Keratinocyte (primary cell): ENCODE data around the gene TAS2R19. TPM values are rescaled to one million over a fixed set of nuclear protein-coding genes. Genes with fewer than 3 reads are reported as not detected.

Experiments
- DNase-seq: peaks from one replicate; pipeline ENCODE4 v3.0.0-alpha.2; 2011; ENCODE audit warnings: low read depth, missing footprints, low spot score
- FAIRE-seq: peaks from 2 replicates; lab custom pipeline; 2011; peaks lifted over from hg19 to GRCh38; lab: Jason Lieb, UNC
- H2AFZ ChIP-seq: 2 replicates; pipeline ENCODE4 v1.6.0; 2012; ENCODE audit warnings: low read length, control low read depth, inconsistent platforms; ENCODE audit not compliant: control insufficient read depth
- H3K27ac ChIP-seq: 2 replicates; pipeline ENCODE4 v1.5.1; 2011; ENCODE audit warnings: low read length; ENCODE audit not compliant: control insufficient read depth, insufficient read depth
- H3K27me3 ChIP-seq: 3 replicates; pipeline ENCODE4 v1.6.0; 2011; ENCODE audit warnings: low read length; ENCODE audit not compliant: control insufficient read depth, insufficient read depth; ENCODE audit errors: extremely low read depth
- H3K36me3 ChIP-seq, 2 experiments: 2 replicates in 1 of 2; 3 replicates in 1 of 2; pipeline ENCODE4 v1.5.1; 2011; ENCODE audit warnings: low read length in 2 of 2, mild to moderate bottlenecking in 1 of 2; ENCODE audit not compliant: control insufficient read depth in 2 of 2, insufficient read depth in 2 of 2; ENCODE audit errors: extremely low read depth in 1 of 2
- H3K4me1 ChIP-seq: 3 replicates; pipeline ENCODE4 v1.5.1; 2011; ENCODE audit warnings: low read length; ENCODE audit not compliant: control insufficient read depth, insufficient read depth; ENCODE audit errors: extremely low read depth
- H3K4me2 ChIP-seq: 3 replicates; pipeline ENCODE4 v1.6.0; 2011; ENCODE audit warnings: low read depth, low read length; ENCODE audit not compliant: control insufficient read depth, insufficient read depth; ENCODE audit errors: extremely low read depth
- H3K4me3 ChIP-seq, 3 experiments: fragments of 200-600 bp in 1 of 3; sonication (generic) in 1 of 3; 2 replicates in 2 of 3; 3 replicates in 1 of 3; pipeline ENCODE4 v1.5.1; 2011 to 2016; ENCODE audit warnings: low read length in 3 of 3, mild to moderate bottlenecking in 3 of 3, control low read depth in 2 of 3, inconsistent platforms in 1 of 3, low read depth in 1 of 3, mixed read lengths in 1 of 3, mixed run types in 1 of 3, moderate library complexity in 1 of 3; ENCODE audit not compliant: control insufficient read depth in 2 of 3, insufficient read depth in 2 of 3; ENCODE audit errors: extremely low read depth in 1 of 3
- H3K79me2 ChIP-seq: 2 replicates; pipeline ENCODE4 v1.6.0; 2012; ENCODE audit warnings: low read length; ENCODE audit not compliant: control insufficient read depth, insufficient read depth
- H3K9ac ChIP-seq: 3 replicates; pipeline ENCODE4 v1.6.0; 2011; ENCODE audit warnings: low read length; ENCODE audit not compliant: control insufficient read depth, insufficient read depth; ENCODE audit errors: extremely low read depth
- H3K9me1 ChIP-seq: 3 replicates; pipeline ENCODE4 v1.6.0; 2011; ENCODE audit warnings: low read length; ENCODE audit not compliant: control insufficient read depth, insufficient read depth; ENCODE audit errors: extremely low read depth
- H3K9me3 ChIP-seq: 2 replicates; pipeline ENCODE4 v1.5.1; 2012; ENCODE audit warnings: low read depth, low read length; ENCODE audit not compliant: control insufficient read depth
- H4K20me1 ChIP-seq: 3 replicates; pipeline ENCODE4 v1.6.0; 2011; ENCODE audit warnings: low read length; ENCODE audit not compliant: control insufficient read depth, insufficient read depth; ENCODE audit errors: extremely low read depth
- CTCF ChIP-seq, 3 experiments: IDR thresholded peaks in 1 of 3; conservative IDR thresholded peaks in 1 of 3; optimal IDR thresholded peaks in 1 of 3; 2 replicates in 2 of 3; 3 replicates in 1 of 3; pipeline versions ENCODE3 to v1.5.1; 2011; ENCODE audit warnings: low read length in 3 of 3, mild to moderate bottlenecking in 3 of 3, moderate library complexity in 2 of 3, control low read depth in 1 of 3, inconsistent platforms in 1 of 3; ENCODE audit not compliant: insufficient read depth in 2 of 3; ENCODE audit errors: extremely low read depth in 1 of 3
- EZH2 ChIP-seq: IDR thresholded peaks from one replicate; pipeline ENCODE4 v1.6.1; 2012; ENCODE audit warnings: inconsistent platforms, mild to moderate bottlenecking, low read length, moderate library complexity
- dilution Hi-C: fragments of 300-500 bp; cut with MboI; formaldehyde crosslinking; loops from one replicate; pipeline ENCODE4 v1.7.0; 2020; ENCODE audit warnings: low sequenced_read_pairs; ENCODE audit not compliant: extremely low pct_ligation_motif_present
- polyA plus RNA-seq, 5 experiments: library from polyadenylated mRNA; depleted of rRNA in 3 of 5; stranded (reverse) in 3 of 5; stranded (forward) in 1 of 5; unstranded in 1 of 5; fragments of >200 nt; gene quantifications; 1 replicate in 1 of 5; 2 replicates in 3 of 5; 3 replicates in 1 of 5; pipeline versions ENCODE4 v1.2.1 to v1.2.3, GENCODE V29; 2011 to 2012; ENCODE audit warnings: missing spikeins in 2 of 5, low read depth in 1 of 5, low replicate concordance in 1 of 5

Gene TAS2R19
- polyA plus RNA-seq, 1 donor (not counting 4 experiments of a cell fraction or from before 2014, with no cell fraction given) = 0.31 TPM

DNA sequence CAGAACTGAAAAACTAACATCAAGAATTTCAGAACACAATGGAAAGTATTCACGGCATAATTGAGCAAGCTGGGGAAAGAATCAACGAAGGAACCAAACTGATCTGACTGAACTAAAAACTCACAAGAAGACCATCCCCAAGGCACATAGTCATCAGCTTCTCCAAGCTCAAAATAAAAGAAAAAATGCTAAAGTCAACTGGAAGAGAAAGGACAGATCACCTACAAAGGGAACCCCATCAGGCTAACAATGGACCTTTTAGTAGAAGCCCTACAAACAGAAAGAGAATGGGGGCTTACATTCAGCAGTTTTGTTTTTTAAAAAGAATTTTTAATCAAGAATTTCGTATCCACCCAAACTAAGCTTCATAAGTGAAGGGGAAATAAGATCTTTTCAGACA, 47.5 kb downstream of the TAS2R19 start:
- no peaks in the 10 kb centered on the region for H4K20me1 ChIP-seq
- H3K4me2 ChIP-seq = no peak overlapping the region
- no peak for DNase-seq
- H3K36me3 ChIP-seq = no peaks in the 10 kb centered on the region
- H3K79me2 ChIP-seq = no peaks in the 10 kb centered on the region
- H3K9ac ChIP-seq = no peak overlapping the region
- TF ChIP-seq EZH2 = no peak
- TF ChIP-seq CTCF (optimal IDR thresholded peaks at IDR 0.05 in 1 of 3, IDR thresholded peaks at IDR 0.05 in 1 of 3, conservative IDR thresholded peaks at IDR 0.05 in 1 of 3; ENCODE audit: extremely low read depth in 1 of 3, insufficient read depth in 2 of 3, low read length in 3 of 3) = no peak
- H3K4me3 ChIP-seq = no peak overlapping the region
- H3K27me3 ChIP-seq = no peaks in the 10 kb centered on the region
- H3K9me3 ChIP-seq = no peaks in the 10 kb centered on the region
- no peaks in the 10 kb centered on the region for H3K4me1 ChIP-seq
- H3K9me1 ChIP-seq = no peaks in the 10 kb centered on the region
- H3K27ac ChIP-seq = no peak overlapping the region
- FAIRE-seq = no peak
- dilution Hi-C loops = no loop called here
- no peak overlapping the region for H2AFZ ChIP-seq

Other genes starting within 250 kb of the TAS2R19 start
- not detected in 3 replicates for gene TAS2R7, start 220.0 kb downstream of the TAS2R19 start, polyA plus RNA-seq
- gene TAS2R8, start 215.3 kb downstream of the TAS2R19 start, polyA plus RNA-seq = not detected in 3 replicates
- not detected in 3 replicates for gene TAS2R9, start 212.5 kb downstream of the TAS2R19 start, polyA plus RNA-seq
- gene TAS2R10, start 196.3 kb downstream of the TAS2R19 start, polyA plus RNA-seq = 0.10 to 0.22 TPM in 2 of 3 replicates, not detected in the other
- gene PRR4, start 173.1 kb downstream of the TAS2R19 start, polyA plus RNA-seq = 2.5 to 4.0 TPM (median 2.7 TPM) in 3 replicates
- 4.5 to 5.5 TPM (median 4.9 TPM) in 3 replicates for gene PRH1, start 138.4 kb downstream of the TAS2R19 start, polyA plus RNA-seq
- 0.08 to 0.14 TPM in 2 of 3 replicates, not detected in the other for gene TAS2R13, start 113.1 kb downstream of the TAS2R19 start, polyA plus RNA-seq
- gene PRH2, start 93.4 kb downstream of the TAS2R19 start, polyA plus RNA-seq = 0.12 to 0.13 TPM in 2 of 3 replicates, not detected in the other
- gene TAS2R14, start 83.4 kb downstream of the TAS2R19 start, polyA plus RNA-seq = 0.58 to 1.2 TPM (median 0.63 TPM) in 3 replicates
- gene TAS2R50, start 35.7 kb downstream of the TAS2R19 start, polyA plus RNA-seq = 0.10 TPM in 1 of 3 replicates, not detected in the others
- 0.08 to 0.43 TPM (median 0.41 TPM) in 3 replicates for gene TAS2R20, start 24.3 kb downstream of the TAS2R19 start, polyA plus RNA-seq
- gene TAS2R31, start 8.8 kb upstream of the TAS2R19 start, polyA plus RNA-seq = 0.08 to 0.28 TPM in 2 of 3 replicates, not detected in the other
- 0.10 to 0.13 TPM in 2 of 3 replicates, not detected in the other for gene TAS2R46, start 39.7 kb upstream of the TAS2R19 start, polyA plus RNA-seq
- 0.34 TPM in 1 of 3 replicates, not detected in the others for gene TAS2R43, start 69.7 kb upstream of the TAS2R19 start, polyA plus RNA-seq
- gene TAS2R30, start 112.0 kb upstream of the TAS2R19 start, polyA plus RNA-seq = 0.03 to 0.18 TPM in 2 of 3 replicates, not detected in the other
- gene SMIM10L1, start 148.6 kb upstream of the TAS2R19 start, polyA plus RNA-seq = 2.5 to 3.9 TPM (median 2.6 TPM) in 3 replicates
- not detected in 3 replicates for gene TAS2R42, start 164.3 kb upstream of the TAS2R19 start, polyA plus RNA-seq
- not detected in 3 replicates for gene PRB3, start 247.1 kb upstream of the TAS2R19 start, polyA plus RNA-seq